Neural progenitor cell (in vitro differentiated cells): ENCODE measurements around the gene FTH1. TPM values are rescaled to one million over a fixed set of nuclear protein-coding genes. Genes with fewer than 3 reads are reported as not detected.

Experiments
- DNase-seq: peaks from one replicate; pipeline ENCODE4 v3.0.0-alpha.2; 2016; ENCODE audit warnings: low spot score
- H2AFZ ChIP-seq: fragments of 200-600 bp; sonication (generic); replicated peaks from 2 replicates; pipeline ENCODE4 v1.6.1; 2016; ENCODE audit warnings: antibody characterized with exemption
- H3F3A ChIP-seq: fragments of 200-600 bp; sonication (generic); 2 replicates; pipeline ENCODE4 v1.6.1; 2016; ENCODE audit warnings: antibody characterized with exemption, low read depth
- H3K27ac ChIP-seq: fragments of 200-600 bp; sonication (generic); 2 replicates; pipeline ENCODE4 v1.5.1; 2016; ENCODE audit warnings: mild to moderate bottlenecking
- H3K27me3 ChIP-seq: fragments of 200-600 bp; sonication (generic); 2 replicates; pipeline ENCODE4 v1.6.1; 2016; ENCODE audit warnings: mild to moderate bottlenecking, moderate library complexity
- H3K36me3 ChIP-seq: fragments of 200-600 bp; sonication (generic); 2 replicates; pipeline ENCODE4 v1.5.1; 2016
- H3K4me1 ChIP-seq: fragments of 200-600 bp; sonication (generic); 2 replicates; pipeline ENCODE4 v1.6.1; 2016; ENCODE audit warnings: mixed run types
- H3K4me2 ChIP-seq: fragments of 200-600 bp; sonication (generic); 2 replicates; pipeline ENCODE4 v1.6.1; 2016
- H3K4me3 ChIP-seq: fragments of 200-600 bp; sonication (generic); 2 replicates; pipeline ENCODE4 v1.5.1; 2016
- H3K79me2 ChIP-seq: fragments of 200-600 bp; sonication (generic); 2 replicates; pipeline ENCODE4 v1.6.1; 2016; ENCODE audit warnings: low read depth
- H3K9ac ChIP-seq: fragments of 200-600 bp; sonication (generic); 2 replicates; pipeline ENCODE4 v1.6.1; 2016
- H3K9me3 ChIP-seq: fragments of 200-600 bp; sonication (generic); 2 replicates; pipeline ENCODE4 v1.5.1; 2016; ENCODE audit warnings: low read depth
- H4K20me1 ChIP-seq: fragments of 200-600 bp; sonication (generic); 2 replicates; pipeline ENCODE4 v1.6.1; 2016; ENCODE audit warnings: low read depth
- H3K27ac Mint-ChIP-seq: 3 replicates; pipeline ENCODE4 v1.8.0; 2021; ENCODE audit warnings: mixed read lengths
- H3K27me3 Mint-ChIP-seq: 2 replicates; pipeline ENCODE4 v1.8.0; 2022; ENCODE audit warnings: low read depth, mild to moderate bottlenecking, inconsistent platforms, moderate library complexity, mixed read lengths; ENCODE audit not compliant: insufficient read depth
- H3K36me3 Mint-ChIP-seq: 3 replicates; pipeline ENCODE4 v1.8.0; 2021; ENCODE audit warnings: mixed read lengths
- H3K4me1 Mint-ChIP-seq: 3 replicates; pipeline ENCODE4 v1.8.0; 2021; ENCODE audit warnings: mixed read lengths
- H3K4me3 Mint-ChIP-seq: 3 replicates; pipeline ENCODE4 v1.8.0; 2021; ENCODE audit warnings: mild to moderate bottlenecking, moderate library complexity, mixed read lengths
- H3K9me3 Mint-ChIP-seq: 3 replicates; pipeline ENCODE4 v1.8.0; 2020; ENCODE audit warnings: mixed read lengths
- CTCF ChIP-seq: fragments of 200-600 bp; sonication (generic); IDR thresholded peaks from 2 replicates; pipeline ENCODE4 v1.5.1; 2017; ENCODE audit warnings: antibody characterized with exemption, mild to moderate bottlenecking
- EZH2 ChIP-seq: fragments of 200-600 bp; sonication (generic); IDR thresholded peaks from 2 replicates; pipeline ENCODE4 v1.6.1; 2017; ENCODE audit warnings: antibody characterized with exemption, mild to moderate bottlenecking, moderate library complexity
- EZH2phosphoT487 ChIP-seq: fragments of 200-600 bp; sonication (generic); IDR thresholded peaks from 2 replicates; pipeline ENCODE4 v1.6.1; 2017; ENCODE audit warnings: antibody characterized with exemption
- total RNA-seq: library from RNA; depleted of rRNA; stranded (reverse); fragments of >200 nt; gene quantifications from 2 replicates; pipeline ENCODE4 v1.2.3, GENCODE V29; 2015; ENCODE audit warnings: low replicate concordance

FTH1 gene
- total RNA-seq, 1 donor from 2014 or later: 846 TPM

- peaks cover 16% of the 10 kb centered on the region for H3K4me1 Mint-ChIP-seq
- Histone ChIP-seq H2AFZ (no peak within 1 kb of the TSS), H3K9ac (no peak within 1 kb of the TSS), H3K79me2 (no peaks in the 10 kb centered on the region), H3F3A (peaks cover 6% of the 10 kb centered on the region), H3K4me1 (no peaks in the 10 kb centered on the region), H4K20me1 (no peaks in the 10 kb centered on the region), H3K36me3 (no peaks in the 10 kb centered on the region), H3K4me2 (no peak within 1 kb of the TSS), H3K27me3 (peaks cover 18% of the 10 kb centered on the region), H3K9me3 (no peaks in the 10 kb centered on the region), H3K27ac (no peak within 1 kb of the TSS), H3K4me3 (no peak within 1 kb of the TSS)
- TF ChIP-seq EZH2phosphoT487: no peak
- no peak for TF ChIP-seq EZH2
- no peak for TF ChIP-seq CTCF
- H3K36me3 Mint-ChIP-seq: no peaks in the 10 kb centered on the region
- no peaks in the 10 kb centered on the region for H3K9me3 Mint-ChIP-seq
- peak within 1 kb of the TSS; percentile 38 for H3K27ac Mint-ChIP-seq
- H3K4me3 Mint-ChIP-seq: no peak within 1 kb of the TSS
- peaks cover 11% of the 10 kb centered on the region for H3K27me3 Mint-ChIP-seq
- no peak for DNase-seq
These were observed 17.3 kb downstream of the FTH1 start, which contains the start of gene BEST1 for GRCh38 chr11:61950035-61950547. Gene BEST1, plus strand, starts transcription at chr11:61950351. Its CDS starts 1,456 bp downstream, at chr11:61951807.

GRCh38 chr11:61949169-61950034 lies 18.0 kb downstream of the FTH1 start:
- H3K4me1 ChIP-seq: no peaks in the 10 kb centered on the region
- peak; percentile 37 for DNase-seq
- peaks cover 11% of the 10 kb centered on the region for H3K27me3 ChIP-seq
- H2AFZ ChIP-seq: no peak overlapping the region
- Mint-ChIP-seq H3K9me3 (no peaks in the 10 kb centered on the region), H3K36me3 (no peaks in the 10 kb centered on the region), H3K27me3 (peaks cover 7% of the 10 kb centered on the region), H3K27ac (peak overlapping the region; percentile 66), H3K4me1 (peaks cover 16% of the 10 kb centered on the region), H3K4me3 (no peak overlapping the region)
- no peaks in the 10 kb centered on the region for H3K79me2 ChIP-seq
- TF ChIP-seq CTCF: no peak
- no peak for TF ChIP-seq EZH2
- no peak for TF ChIP-seq EZH2phosphoT487
- no peaks in the 10 kb centered on the region for H3K36me3 ChIP-seq
- no peak overlapping the region for H3K9ac ChIP-seq
- H3K9me3 ChIP-seq: no peaks in the 10 kb centered on the region
- no peak overlapping the region for H3K27ac ChIP-seq
- H3K4me3 ChIP-seq: no peak overlapping the region
- H3K4me2 ChIP-seq: no peak overlapping the region
- H4K20me1 ChIP-seq: no peaks in the 10 kb centered on the region
- H3F3A ChIP-seq: no peaks in the 10 kb centered on the region

GRCh38 chr11:61948505-61948904 lies 18.9 kb downstream of the FTH1 start:
- H3K4me3 ChIP-seq: no peak overlapping the region
- TF ChIP-seq CTCF (no peak), EZH2phosphoT487 (no peak), EZH2 (no peak)
- H3K36me3 ChIP-seq: no peaks in the 10 kb centered on the region
- DNase-seq: no peak
- no peaks in the 10 kb centered on the region for H3K79me2 ChIP-seq
- Mint-ChIP-seq H3K27me3 (peaks cover 14% of the 10 kb centered on the region), H3K4me3 (no peak overlapping the region), H3K9me3 (no peaks in the 10 kb centered on the region), H3K36me3 (no peaks in the 10 kb centered on the region), H3K4me1 (peaks cover 16% of the 10 kb centered on the region), H3K27ac (no peak overlapping the region)
- no peaks in the 10 kb centered on the region for H3F3A ChIP-seq
- peaks cover 2% of the 10 kb centered on the region for H3K27me3 ChIP-seq
- H3K4me2 ChIP-seq: no peak overlapping the region
- no peaks in the 10 kb centered on the region for H3K4me1 ChIP-seq
- no peak overlapping the region for H3K27ac ChIP-seq
- no peak overlapping the region for H3K9ac ChIP-seq
- no peak overlapping the region for H2AFZ ChIP-seq
- H3K9me3 ChIP-seq: no peaks in the 10 kb centered on the region
- H4K20me1 ChIP-seq: no peaks in the 10 kb centered on the region
